Occipital lobe (tissue), 2 donors: ENCODE results near the gene VPS54. TPM values are rescaled to one million over a fixed set of nuclear protein-coding genes. Genes with fewer than 3 reads are reported as not detected.
"Not testable (repeated sequence)": the region's sequence is repeated elsewhere in the genome, so short reads cannot be mapped to it uniquely, and the experiment has no call there.

ENCODE experiments used
- DNase-seq: peaks from one replicate; lab custom pipeline; 2025; lab: John Stamatoyannopoulos, UW
- total RNA-seq: library from RNA; depleted of rRNA; stranded (reverse); fragments of >200 nt; gene quantifications from one replicate; pipeline ENCODE4 v1.2.3, GENCODE V29; 2014

Gene VPS54
- total RNA-seq, 1 donor from 2014 or later: 43.5 TPM

GRCh38 chr2:63993871-63994270 lies 25.4 kb downstream of the VPS54 start:
- DNase-seq: no peak

- not testable (repeated sequence) for DNase-seq
Observed at GRCh38 chr2:63993130-63993584, 26.1 kb downstream of the VPS54 start.

- no peak for DNase-seq
Observed at GRCh38 chr2:63992061-63992685, 27.1 kb downstream of the VPS54 start.

GRCh38 chr2:63991173-63991999 lies 27.8 kb downstream of the VPS54 start:
- not testable (repeated sequence) for DNase-seq

- no peak for DNase-seq
Observed at GRCh38 chr2:63990072-63990471, 29.2 kb downstream of the VPS54 start.

GRCh38 chr2:63988842-63989436 lies 30.3 kb downstream of the VPS54 start:
- not testable (repeated sequence) for DNase-seq

- no peak for DNase-seq
Observed at GRCh38 chr2:63984606-63985359, 34.4 kb downstream of the VPS54 start.

GRCh38 chr2:63983986-63984605 lies 35.1 kb downstream of the VPS54 start:
- no peak for DNase-seq

GRCh38 chr2:63982335-63982734 lies 36.9 kb downstream of the VPS54 start:
- no peak for DNase-seq

- no peak for DNase-seq
Observed at GRCh38 chr2:63981702-63982103, 37.5 kb downstream of the VPS54 start.

GRCh38 chr2:63980794-63981193 lies 38.4 kb downstream of the VPS54 start:
- no peak for DNase-seq

- DNase-seq: no peak
Observed at GRCh38 chr2:63977904-63978303, 41.3 kb downstream of the VPS54 start.

GRCh38 chr2:63976125-63976510 lies 43.1 kb downstream of the VPS54 start:
- DNase-seq: no peak

- no peak for DNase-seq
Observed at GRCh38 chr2:63975437-63976124, 43.6 kb downstream of the VPS54 start.

- not testable (repeated sequence) for DNase-seq
Observed at GRCh38 chr2:63975036-63975435, 44.2 kb downstream of the VPS54 start.

GRCh38 chr2:63962186-63962585 lies 57.0 kb downstream of the VPS54 start:
- DNase-seq: no peak

GRCh38 chr2:63950414-63950813 lies 68.8 kb downstream of the VPS54 start:
- no peak for DNase-seq

GRCh38 chr2:63942788-63943187 lies 76.4 kb downstream of the VPS54 start:
- DNase-seq: no peak

- DNase-seq: not testable (repeated sequence)
Observed at GRCh38 chr2:63932104-63932503, 87.1 kb downstream of the VPS54 start.

- no peak for DNase-seq
Observed at GRCh38 chr2:63926815-63927214, 92.4 kb downstream of the VPS54 start.

- DNase-seq: no peak
Observed at GRCh38 chr2:63914311-63914710, 104.9 kb downstream of the VPS54 start.
